NB4 (cell line): ENCODE data around the gene NKD1.

Experiments
- DNase-seq: peaks from one replicate; pipeline ENCODE4 v3.0.0; 2010; ENCODE audit warnings: low read depth
- H3K4me3 ChIP-seq: one replicate; pipeline ENCODE4 v1.5.1; 2011; ENCODE audit warnings: mild to moderate bottlenecking, low read depth, low read length, moderate library complexity
- CTCF ChIP-seq: IDR thresholded peaks from one replicate; pipeline ENCODE4 v1.5.1; 2012; ENCODE audit warnings: low read depth, low read length
- MAX ChIP-seq: IDR thresholded peaks from 2 replicates; pipeline ENCODE4 v1.6.1; 2011; ENCODE audit warnings: low read depth, low read length
- MYC ChIP-seq: IDR thresholded peaks from 2 replicates; pipeline ENCODE4 v1.6.1; 2011; ENCODE audit warnings: low read depth, low read length
- POLR2A ChIP-seq: IDR thresholded peaks from 2 replicates; pipeline ENCODE4 v1.6.1; 2011; ENCODE audit warnings: mild to moderate bottlenecking; ENCODE audit not compliant: insufficient read length; ENCODE audit errors: extremely low read depth

The NKD1 gene

GRCh38 chr16:50507397-50507796 lies 40.8 kb upstream of the NKD1 start:
- no peak overlapping the region for H3K4me3 ChIP-seq
- no peak for DNase-seq
- TF ChIP-seq CTCF (no peak), POLR2A (no peak), MAX (no peak), MYC (no peak)

GRCh38 chr16:50509521-50510341 lies 38.5 kb upstream of the NKD1 start:
- peak; percentile 47 for DNase-seq
- no peak overlapping the region for H3K4me3 ChIP-seq
- TF ChIP-seq CTCF = peak; percentile 90
- no peak for TF ChIP-seq POLR2A
- no peak for TF ChIP-seq MYC

- no peak for DNase-seq
- H3K4me3 ChIP-seq = no peak overlapping the region
- TF ChIP-seq MAX = no peak
- TF ChIP-seq POLR2A = no peak
- TF ChIP-seq CTCF = no peak
- no peak for TF ChIP-seq MYC
Observed at GRCh38 chr16:50515218-50515617, 33.0 kb upstream of the NKD1 start.

GRCh38 chr16:50516401-50516800 lies 31.8 kb upstream of the NKD1 start:
- no peak overlapping the region for H3K4me3 ChIP-seq
- TF ChIP-seq CTCF = no peak
- TF ChIP-seq MYC = no peak
- TF ChIP-seq MAX = no peak
- TF ChIP-seq POLR2A = no peak
- no peak for DNase-seq

GRCh38 chr16:50516890-50517289 lies 31.3 kb upstream of the NKD1 start:
- TF ChIP-seq POLR2A = no peak
- TF ChIP-seq MAX = no peak
- TF ChIP-seq CTCF = no peak
- no peak for TF ChIP-seq MYC
- no peak for DNase-seq
- no peak overlapping the region for H3K4me3 ChIP-seq
